Fibroblast of peridontal ligament (primary cell): Measurements from ENCODE around the gene CCBE1.

Experiments
- DNase-seq: peaks from one replicate; pipeline ENCODE4 v3.0.0-alpha.2; 2010; ENCODE audit errors: extremely low read depth

The CCBE1 gene

DNA sequence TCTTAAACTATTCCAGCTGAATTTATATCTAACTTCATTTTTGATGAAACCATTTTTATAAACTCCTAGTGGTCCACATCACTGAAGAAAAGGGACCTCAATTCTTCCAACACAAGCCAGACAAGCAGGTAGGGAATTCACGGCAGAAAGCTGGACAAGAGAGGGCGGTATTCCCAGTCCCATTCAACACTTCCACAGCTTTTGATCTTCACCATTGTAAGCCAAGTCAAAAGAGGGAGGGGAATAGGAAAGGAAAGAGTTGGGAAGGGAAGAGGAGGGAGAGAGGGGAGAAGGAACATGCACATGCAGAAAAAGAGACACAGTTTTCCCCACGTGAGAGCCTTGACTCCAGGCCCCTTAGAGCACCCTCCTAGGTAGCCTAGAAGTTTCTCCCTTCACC lies 77.4 kb downstream of the CCBE1 start:
- no peak for DNase-seq

DNA sequence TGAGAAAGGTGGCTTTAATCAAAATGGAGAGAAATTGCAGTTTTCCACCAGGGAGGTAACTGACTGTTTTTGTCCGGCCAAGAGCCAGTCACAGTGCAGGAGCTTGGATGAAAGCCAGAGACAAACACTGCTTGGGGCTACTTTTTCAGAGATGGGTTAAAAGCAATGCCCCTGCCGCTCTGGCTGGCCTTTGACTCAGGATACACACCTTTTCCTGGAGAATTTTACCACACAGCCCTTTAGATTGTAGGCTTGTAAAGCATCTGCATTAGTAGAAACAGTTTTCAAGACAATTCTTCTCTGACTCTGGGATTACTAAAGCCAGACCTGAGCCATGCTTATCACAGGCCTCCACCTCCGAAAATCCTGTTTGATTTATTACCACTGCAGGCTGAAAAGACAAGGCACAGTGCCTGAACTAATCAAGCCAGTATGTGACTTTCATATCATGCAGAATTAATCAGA lies 79.7 kb downstream of the CCBE1 start:
- DNase-seq: no peak

DNA sequence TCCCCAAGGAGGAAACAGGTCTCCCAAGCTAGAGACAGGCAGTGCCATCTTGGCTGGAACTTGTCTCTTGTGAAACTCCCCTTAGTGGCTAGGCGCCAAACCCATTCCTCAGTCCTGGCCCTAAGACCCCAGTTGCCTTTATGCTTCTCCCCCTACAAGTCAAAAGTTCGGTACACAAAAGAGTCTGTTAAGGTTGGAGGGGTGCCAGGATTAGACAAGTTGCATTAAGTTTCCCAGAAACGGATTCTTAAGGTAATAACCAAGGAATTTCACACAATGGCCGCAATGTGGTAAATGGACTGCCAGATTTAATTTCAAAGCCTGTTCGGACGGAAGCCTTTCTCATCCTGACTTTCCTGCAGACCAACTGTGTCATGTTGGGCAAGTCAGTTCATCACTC lies 80.7 kb downstream of the CCBE1 start:
- DNase-seq: no peak

DNA sequence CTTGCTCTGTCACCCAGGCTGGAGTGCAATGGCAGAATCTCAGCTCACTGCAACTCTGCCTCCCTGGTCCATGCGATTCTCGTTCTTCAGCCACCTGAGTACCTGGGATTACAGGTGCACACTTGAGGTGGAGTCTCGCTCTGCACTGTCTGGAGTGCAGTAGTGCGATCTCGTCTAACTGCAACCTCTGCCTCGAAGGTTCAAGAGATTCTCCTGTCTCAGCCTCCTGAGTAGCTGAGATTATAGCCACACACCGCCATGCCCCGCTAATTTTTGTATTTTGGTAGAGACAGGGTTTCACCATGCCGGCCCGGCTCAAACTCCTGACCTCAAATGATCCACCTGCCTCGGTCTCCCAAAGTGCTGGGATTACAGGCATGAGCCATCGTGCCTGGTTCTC lies 83.3 kb downstream of the CCBE1 start:
- DNase-seq: no peak

DNA sequence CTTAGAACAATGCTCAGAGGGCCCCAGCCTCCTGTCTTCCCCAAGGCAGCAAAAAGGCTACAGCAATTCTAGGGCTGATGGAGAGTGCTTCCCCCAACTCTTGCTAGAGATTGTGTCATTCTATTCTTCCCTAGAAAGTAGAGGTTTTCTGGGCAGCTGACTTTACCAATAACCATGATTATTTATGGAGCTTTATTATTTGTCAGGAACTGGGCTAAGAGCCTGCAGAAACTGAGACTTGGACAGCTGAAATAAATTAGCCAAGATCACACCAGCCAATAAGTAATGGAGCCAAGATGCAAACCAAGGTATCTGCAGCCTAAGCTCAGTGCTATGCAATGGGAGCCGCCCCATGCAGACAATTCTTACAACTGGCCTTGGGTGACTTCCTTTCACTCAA lies 84.8 kb downstream of the CCBE1 start:
- peak; percentile 98 for DNase-seq

DNA sequence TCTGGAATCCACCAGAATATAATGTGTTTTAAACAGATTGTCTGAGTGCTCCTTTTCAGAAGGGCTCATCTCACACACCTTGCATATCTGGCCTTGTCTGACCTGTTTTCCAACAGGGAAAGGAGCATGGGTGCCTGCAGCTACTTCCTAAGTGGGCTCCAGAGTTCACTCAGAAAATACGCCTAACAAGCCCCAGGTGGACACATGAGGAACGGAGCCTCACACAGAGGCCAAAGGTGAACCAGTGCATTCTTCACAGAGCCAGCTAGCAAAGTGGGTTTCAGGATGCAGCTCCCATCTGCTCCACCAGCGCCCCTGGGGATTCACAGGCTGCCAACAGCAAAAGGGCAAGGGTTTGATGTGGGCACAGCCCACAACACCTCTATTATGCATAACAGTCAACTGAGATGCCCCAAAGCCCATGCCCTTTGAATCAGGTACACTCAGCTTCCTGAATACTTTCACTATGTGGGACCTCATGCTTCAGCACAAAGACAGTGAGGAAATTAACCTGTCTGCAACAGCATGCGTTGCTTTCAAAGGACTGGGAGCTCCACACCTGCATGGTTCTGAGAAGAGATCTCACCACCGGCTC lies 86.6 kb downstream of the CCBE1 start:
- no peak for DNase-seq

DNA sequence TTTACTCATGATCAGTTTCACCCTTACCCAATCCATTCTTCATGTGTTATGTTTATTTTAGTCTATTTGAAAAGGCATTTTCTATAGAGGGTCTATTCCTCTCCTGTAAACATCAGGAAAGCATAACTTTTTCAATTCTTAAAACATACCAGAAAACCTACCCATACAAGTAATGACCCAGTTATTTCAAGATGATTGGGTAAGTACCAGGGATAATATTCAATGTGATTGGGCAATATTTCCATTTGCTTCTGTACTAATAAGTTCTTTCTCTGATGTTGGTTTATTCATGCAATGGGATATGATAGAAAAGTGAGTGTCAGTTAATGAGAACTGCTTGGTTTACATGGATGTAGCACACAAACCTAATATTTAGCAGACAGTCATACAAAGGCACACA lies 87.6 kb downstream of the CCBE1 start:
- DNase-seq: peak; percentile 57

DNA sequence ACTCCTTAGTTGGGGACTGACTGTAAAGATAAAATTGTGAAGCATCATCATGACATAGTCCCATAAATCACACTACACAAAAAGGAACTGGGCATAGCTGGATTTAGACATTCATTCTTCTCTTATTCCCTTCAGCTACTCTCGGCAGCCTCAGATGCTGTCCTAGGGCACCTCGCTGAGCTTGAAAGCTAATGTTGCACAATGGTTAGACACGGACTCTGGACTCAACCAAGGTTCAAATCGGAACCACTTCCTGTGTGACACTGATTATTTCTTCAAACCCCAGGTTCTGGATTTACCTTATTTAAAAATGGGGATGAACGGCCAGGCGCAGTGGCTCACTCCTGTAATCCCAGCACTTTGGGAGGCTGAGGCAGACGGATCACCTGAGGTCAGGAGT lies 89.8 kb downstream of the CCBE1 start:
- DNase-seq: no peak

DNA sequence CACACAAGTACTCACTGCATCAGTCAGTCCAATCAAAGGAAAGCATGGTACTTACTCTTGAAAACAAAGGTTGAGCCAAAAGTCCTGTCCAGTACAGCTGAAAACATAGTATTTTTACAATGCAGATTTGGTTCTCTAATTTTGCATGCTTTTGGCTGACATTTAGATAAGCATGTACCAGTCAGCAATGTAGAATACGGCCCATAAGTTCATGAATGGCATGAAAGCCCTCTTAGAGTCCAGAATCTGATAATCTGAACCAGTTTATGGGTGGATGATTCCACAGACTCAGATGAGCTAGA lies 90.2 kb downstream of the CCBE1 start:
- no peak for DNase-seq

DNA sequence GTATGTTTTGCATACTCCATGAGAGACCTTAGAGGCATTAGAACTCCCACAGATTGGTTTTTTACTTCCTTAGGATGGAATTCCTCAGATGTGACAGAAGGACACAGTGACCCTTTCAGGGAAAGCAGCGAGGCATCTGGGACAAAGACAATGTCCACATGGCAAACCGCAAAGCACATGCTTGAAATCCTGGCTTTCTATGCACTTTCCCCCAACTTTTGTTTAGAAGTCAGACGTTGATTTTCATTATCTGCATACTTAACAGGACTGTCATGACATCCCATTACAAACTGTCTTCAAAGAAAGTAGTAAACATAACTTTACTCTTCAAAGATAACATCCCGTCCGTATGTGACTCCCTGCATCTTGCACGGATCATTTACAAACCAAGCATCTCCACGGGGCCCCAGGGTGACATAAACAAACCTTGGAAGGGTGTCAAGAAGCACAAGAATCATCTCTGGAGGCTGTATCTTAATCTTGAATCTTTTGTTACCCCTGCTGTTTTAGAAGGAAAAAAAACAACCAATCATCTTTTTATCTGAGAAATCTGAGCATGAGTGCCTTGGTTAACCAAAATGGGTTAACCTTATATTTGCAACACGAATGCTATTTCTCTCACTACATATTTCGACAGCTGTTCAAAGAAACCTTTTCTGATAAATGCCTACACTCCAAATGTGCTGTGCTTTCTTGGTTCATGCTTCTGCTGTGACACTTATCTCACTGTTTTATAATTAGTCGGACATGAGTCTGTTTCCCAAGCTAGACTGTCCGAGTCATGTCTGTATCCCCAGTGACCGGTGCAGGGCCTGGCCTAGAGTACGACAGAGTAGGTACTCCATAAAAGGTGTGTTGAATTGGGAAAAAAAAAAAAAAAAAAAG lies 90.8 kb downstream of the CCBE1 start:
- peak; percentile 33 for DNase-seq

DNA sequence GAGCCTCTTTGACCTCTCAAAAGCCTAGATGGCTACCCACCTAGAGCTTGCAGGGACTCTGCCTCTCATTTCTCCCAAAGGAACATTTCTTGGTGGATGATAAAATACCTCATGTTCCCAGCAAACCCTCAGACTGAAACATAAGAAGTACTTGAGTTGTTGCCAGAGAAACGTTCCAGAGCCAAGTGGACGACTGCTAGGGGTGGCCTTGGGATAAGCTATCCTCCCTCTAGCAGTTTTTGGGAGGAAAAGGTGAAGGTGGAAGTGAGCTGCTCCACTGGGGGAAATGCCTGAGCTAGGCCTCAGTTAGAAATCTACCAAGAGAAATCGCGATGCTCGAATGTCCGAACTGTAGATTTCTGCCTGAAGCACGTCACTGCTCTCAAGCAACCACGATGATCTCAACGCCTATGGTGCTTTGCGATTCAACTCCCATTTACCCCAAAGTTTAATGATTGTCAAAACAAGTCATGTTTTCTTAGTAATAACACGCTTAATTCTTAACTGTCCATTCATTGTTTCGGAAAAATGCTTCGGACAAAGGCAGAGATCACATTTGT lies 91.5 kb downstream of the CCBE1 start:
- DNase-seq: peak; percentile 49

DNA sequence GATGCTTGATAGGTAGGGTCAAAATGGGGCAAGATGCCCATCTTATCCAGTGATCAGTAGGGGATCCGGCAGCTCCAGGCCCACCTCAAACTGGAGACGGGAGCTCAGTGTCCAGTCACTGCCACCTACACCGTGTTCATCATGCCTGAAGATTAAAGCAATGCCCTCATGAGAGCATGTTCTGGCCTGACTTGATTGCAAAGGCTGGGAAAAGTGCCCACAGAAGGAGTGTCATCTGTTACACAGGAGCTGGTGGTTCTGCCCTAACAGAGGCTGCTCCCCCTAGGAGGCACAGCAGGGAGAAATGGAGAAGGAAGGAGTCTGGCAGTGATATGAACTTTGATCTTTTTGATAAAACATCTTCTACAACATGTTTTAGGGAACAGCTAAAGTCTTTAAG lies 92.3 kb downstream of the CCBE1 start:
- peak; percentile 58 for DNase-seq

DNA sequence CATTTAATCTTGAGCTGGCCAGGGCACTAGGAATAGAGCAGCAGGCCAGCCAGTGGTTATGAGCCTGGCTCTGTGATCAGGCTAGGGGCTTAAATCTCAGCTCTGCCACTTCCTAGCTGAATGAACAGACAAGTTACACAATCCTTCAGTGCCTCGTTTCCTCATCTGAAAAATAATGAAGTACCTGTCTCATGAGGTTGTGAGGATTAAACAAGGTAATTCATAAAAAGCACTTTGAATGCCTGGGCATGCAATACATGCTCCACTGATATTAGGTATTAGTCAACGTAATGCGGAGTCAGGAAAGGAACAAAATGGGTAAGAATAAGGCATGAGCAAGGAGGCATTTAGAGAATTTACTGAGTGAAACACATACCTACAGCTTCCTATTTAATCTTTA lies 100.2 kb downstream of the CCBE1 start:
- DNase-seq: no peak

DNA sequence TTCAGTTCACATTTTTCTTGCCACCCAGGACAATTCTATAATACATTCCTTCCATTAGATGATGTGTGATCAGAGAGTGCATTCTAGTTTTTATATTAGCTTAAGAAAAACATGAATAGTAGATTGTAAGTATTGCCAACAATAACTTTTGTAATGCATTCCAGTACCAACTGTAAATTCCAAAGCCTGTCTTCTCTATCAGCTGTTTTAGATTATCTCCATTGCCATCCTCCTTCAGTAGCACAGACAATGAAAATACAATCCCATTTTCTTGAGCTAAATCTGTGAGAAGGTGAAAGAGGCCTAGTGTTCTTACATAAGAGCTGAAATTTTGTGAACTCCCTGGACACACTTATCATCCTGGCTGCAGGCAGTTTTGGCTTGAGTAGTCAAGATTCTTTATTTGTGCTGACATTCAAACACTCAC lies 103.9 kb downstream of the CCBE1 start:
- peak; percentile 91 for DNase-seq

DNA sequence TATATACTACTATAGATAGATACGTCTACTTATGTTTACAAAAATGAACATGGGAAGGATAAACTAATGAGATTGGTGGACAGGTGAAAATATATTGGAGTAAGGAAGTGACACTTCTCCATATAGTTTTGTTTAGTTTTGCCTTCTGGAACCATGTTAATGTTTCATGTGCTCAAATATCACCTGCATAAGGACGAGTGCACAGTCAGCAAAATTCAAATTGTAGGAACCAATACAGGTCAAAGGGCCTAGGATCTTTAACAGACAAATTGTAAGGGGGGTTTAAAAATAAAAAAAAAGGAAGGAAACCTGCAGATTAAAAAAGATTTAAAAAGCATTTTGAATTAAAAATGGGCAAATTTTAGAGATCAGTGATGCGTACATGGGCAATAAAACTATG lies 104.6 kb downstream of the CCBE1 start:
- DNase-seq: no peak

DNA sequence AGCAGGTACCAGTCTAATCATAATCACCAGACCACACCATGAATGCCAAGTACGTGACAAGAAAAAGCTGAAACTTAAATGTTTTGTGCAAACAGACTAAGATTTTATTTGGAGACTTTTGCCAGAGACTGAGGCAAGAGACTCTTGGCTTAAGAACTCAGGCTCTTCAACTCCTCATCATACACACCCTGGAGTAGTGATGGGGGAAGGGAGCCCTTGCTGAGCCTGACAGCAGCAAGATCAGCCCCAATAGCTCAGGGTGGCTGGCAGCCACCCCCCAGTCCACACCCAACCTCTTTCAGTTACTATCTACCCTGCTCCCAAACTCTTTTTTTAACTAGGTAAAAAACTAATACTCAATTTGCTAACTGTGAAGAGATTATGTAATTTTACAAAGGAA lies 114.8 kb downstream of the CCBE1 start:
- DNase-seq: no peak

DNA sequence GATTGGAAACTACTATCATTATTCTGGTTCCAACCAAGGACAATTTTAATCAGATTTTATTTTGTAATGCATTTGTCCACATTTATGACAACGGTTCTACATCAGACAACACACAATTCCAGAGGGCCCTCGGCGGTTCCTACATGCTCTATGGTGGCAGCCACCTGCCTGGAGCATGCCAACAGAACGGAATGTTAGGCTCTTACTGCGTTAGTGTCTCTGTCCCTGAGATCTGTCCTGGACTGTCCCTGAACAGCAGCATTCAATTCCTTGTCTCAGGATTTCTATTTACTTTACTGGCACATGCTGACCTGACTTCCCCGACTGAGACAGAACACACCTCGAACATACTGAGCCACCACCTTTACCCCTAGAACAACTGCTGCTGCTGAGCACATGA lies 117.7 kb downstream of the CCBE1 start:
- DNase-seq: no peak

DNA sequence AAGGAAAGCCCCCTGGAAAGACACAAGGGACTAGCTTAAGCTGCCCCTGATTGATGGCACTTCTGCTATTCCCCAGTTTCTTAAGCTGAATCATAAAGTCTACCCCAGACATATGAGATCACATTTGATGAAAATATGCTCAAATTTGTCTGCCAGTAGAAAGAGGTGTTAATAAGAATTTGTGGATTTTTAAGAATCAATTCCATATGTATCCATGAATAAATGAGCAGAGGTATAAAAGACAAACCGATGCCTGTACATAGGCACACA lies 119.9 kb downstream of the CCBE1 start:
- no peak for DNase-seq

DNA sequence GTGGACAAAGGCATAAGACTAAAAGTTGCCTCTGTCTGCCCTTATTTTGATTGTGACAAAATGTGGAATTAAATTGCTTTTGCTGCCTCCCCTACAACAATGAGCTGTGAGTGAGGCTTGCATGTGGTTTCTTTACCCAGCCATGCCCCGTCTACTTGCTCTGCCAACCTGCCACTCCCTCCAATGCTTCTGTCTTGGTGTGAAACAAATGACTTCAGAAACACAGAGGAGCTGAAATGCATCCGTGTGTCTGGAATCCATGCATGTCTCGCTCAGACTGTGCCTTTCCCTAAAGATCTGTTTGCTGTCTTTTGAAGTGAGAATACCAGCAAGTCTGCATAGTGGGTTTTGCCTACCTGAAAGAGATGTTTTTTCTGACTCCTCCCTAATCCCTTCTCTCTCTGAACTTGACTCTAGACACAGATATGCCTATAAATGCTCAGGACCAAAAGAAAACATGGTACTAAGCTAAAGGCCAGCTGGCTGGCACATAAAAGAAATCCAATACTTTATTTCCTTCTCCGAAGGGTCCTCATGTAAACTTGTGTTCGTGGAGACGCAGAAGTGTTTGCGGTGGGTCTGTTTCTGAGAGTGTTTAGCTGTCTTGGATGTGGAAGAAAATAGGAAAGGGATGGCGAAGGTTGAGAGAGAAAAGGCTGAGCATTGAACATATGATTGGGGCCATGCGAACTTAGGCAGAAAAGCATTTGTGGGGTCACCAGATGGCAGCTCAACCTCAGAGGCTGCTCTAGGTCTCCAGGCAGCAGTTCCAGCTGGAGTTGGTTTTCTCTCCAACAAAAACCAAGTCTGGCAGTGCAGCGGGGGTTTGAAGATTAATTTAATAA lies 120.5 kb downstream of the CCBE1 start:
- DNase-seq: no peak

DNA sequence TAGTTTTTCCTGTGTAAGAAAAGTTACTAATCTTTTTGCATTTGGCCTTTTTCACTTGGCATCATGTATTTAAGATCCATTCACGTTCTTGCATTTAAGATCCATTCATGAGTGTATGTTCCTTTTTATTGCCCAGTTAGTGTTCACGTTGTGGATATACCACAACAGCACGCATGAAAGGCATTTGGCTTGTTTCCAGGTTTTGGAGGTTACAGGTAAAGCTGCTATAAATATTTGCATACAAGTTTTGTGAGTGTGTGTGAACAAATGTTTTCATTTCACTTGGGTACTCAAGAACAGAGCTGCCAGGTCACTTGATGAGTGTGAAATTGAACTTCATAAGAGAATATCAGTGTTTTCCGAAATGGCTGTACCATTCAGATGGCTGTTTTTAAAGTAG lies 121.2 kb downstream of the CCBE1 start:
- no peak for DNase-seq

DNA sequence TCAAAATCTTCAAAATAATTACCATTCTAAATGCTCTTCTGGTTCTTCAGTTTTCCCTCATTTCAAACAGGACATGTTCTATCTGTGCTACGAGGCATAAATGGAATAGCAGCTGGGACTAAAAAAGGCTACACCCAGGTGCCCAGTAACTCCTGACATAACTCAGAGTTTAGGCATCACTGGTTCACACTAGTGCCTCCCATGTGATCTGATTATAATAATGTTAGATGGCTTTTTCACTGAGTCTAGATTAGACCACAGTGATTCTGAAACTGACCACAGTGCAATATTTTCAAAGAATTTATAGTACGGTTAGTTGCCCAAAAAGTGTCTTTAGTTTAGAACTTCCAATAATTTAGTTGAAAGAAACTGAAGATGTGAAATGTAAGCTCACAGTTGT lies 123.3 kb downstream of the CCBE1 start:
- DNase-seq: no peak

DNA sequence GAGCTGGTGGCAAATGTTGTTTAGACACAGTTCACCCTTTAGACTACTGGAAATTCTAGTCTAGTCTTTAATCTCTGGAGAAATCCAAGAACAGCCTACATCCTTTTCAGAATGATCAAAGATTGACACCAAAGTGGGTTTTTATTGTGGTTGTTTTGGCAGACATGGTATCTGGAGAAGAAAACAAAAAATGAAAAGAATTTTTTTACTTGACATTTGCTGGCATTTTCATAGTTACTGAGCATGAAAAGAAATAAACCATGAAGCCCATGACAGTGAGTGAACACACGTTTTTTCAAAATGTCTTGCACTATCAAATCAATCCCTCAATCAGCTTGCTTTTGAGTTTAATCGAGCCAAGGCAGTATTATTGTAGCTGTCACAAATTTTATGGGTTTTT lies 125.3 kb downstream of the CCBE1 start:
- DNase-seq: no peak

DNA sequence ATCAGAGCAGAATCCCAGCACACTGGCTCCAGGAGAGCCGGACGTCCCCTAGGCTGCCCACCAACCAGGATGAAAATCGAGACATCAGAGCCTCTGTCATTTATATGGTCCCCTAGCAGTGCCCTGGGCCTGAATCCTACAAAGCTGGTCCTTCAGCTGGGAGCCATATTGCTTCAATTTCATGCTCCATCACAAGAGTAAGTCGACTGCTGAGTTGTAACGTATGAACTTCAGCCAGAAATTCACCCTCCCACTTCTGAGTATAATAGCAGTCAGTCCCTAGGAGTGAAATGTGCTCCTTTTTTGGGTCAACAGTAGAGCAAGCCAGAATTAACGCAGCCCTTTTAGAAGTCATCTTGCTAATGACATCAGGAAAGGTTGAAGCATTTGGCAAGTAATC lies 126.4 kb downstream of the CCBE1 start:
- no peak for DNase-seq
